NCI-H1092 treated with DMSO at 0.1 percent for 48 hours (cell line): Measurements from ENCODE around the gene WFDC10B.
"Not testable (repeated sequence)": the region's sequence is repeated elsewhere in the genome, so short reads cannot be mapped to it uniquely, and the experiment has no call there.

Experiments used
- DNase-seq: peaks from one replicate; lab custom pipeline; 2025; lab: John Stamatoyannopoulos, UW

The WFDC10B gene

GRCh38 chr20:45704969-45705637 is at the start of gene WFDC10B:
TSS of gene WFDC10B (minus strand) at chr20:45705019. CDS start at chr20:45685992, 19,027 bp downstream.
- no peak for DNase-seq

DNA sequence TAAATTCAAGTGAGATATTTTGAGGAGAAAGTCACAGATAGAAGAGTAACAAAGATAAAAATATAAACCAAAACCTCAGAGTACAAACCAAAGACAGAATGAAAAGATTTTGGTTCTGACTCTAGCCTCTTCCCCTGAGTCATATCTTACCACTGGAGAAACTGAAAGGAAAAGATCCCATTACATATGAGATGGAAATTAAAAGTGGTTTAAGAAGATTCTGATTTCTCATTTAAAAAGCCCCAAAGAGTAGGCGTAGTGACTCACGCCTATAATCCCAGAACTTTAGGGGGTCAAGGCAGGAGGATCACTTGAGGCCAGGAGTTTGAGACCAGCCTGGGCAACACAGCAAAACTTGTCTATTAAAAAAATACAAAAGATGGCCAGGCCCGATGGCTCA is 47.9 kb upstream of the WFDC10B start:
- no peak for DNase-seq

GRCh38 chr20:45751721-45752120 is 46.9 kb upstream of the WFDC10B start:
- DNase-seq: no peak

- no peak for DNase-seq
These were observed 40.2 kb upstream of the WFDC10B start for GRCh38 chr20:45745015-45745414.

DNA sequence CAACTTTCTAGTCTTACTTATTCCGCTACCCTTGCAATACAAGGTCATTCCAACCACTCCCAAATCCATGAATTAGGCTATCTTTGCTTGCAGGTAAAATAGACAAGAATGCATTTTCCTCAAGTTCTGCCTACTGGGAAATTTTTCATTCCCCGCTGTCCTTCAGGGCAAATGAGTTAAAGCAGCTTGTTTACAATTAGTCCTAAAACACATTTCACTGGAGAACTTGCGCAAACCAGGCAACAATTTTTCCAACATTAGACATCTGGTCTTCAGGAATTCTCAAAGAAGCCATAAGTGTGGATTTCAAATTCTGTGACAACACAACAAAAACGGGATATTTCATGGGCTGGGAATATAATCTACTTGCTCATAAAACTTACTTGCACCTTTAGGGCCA is 37.8 kb upstream of the WFDC10B start:
- DNase-seq: no peak

DNA sequence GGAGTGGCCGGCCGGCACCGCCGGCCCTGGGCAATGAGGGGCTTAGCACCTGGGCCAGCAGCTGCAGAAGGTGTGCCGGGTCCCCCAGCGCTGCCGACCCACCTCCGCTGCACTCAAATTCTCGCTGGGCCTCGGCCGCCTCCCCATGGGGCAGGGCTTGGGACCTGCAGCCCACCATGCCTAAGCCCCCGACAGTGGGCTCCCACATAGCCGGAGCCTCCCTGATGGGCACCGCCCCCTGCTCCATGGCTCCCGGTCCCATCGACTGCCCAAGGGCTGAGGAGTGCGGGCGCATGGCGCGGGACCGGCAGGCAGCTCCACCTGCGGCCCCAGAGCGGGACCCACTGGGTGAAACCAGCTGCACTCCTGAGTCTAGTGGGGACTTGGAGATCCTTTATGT is 31.2 kb upstream of the WFDC10B start:
- DNase-seq: no peak

GRCh38 chr20:45735552-45735951 is 30.7 kb upstream of the WFDC10B start:
- DNase-seq: no peak

DNA sequence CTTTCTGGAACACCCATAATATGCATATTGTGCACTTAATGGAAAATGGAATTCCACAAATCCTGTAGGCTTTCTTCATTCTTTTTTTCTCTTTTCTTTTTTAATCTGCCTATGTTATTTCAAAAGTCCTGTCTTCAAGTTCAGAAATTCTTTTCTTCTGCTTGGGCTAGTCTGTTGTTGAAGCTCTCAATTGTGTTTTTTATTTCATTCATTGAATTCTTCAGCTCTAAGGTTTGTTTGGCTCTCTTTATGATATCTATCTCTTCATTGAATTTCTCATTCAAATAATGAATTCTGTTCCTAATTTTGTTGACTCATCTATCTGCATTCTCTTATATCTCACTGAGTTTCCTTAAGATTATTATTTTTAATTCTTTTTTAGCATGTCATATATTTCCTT is 27.4 kb upstream of the WFDC10B start:
- no peak for DNase-seq

GRCh38 chr20:45727044-45727443 is 22.2 kb upstream of the WFDC10B start:
- no peak for DNase-seq

DNA sequence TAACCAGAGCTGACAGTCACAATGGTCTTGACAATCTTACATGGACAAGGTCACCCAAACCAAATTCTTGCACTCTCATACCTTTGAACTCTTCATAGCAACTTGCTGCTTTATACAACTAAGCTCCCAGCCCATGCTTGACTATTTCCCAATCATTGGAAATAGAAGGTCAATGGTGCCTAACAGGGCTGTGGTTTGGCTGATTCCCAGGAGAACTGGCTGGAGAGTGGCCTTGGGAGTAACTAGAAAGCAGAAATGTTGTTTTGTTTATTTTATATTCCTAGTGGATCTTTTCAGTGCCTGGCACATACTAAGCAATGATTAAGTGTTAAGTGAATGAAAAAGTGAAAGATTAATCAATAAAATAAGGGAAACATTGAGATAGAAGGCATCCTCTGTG is 20.3 kb upstream of the WFDC10B start:
- no peak for DNase-seq

- DNase-seq: no peak
These were observed 17.2 kb upstream of the WFDC10B start, which contains the start of gene SPINT4 for GRCh38 chr20:45722047-45722446. TSS of gene SPINT4 (plus strand) at chr20:45722347. CDS start at chr20:45722368, 21 bp downstream.

DNA sequence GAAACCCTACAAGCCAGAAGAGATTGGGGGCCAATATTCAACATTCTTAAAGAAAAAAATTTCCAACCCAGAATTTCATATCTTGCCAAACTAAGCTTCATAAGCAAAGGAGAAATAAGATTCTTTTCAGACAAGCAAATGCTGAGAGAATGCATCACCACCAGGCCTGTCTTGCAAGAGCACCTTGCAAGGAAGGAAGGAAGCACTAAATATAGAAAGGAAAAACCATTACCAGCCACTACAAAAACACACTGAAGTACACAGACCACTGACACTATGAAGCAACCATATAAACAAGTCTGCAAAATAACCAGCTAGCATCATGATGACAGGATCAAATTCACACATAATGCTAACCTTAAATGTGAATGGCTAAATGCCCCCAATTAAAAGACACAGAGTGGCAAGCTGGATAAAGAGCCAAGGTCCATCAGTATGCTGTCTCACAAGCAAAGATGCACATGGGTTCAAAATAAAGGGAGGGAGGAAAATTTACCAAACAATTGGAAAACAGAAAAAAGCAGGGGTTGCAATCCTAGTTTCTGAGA is 11.4 kb upstream of the WFDC10B start:
- not testable (repeated sequence) for DNase-seq

GRCh38 chr20:45701873-45702272 is 2.9 kb downstream of the WFDC10B start, which contains the start of gene WFDC13:
TSS of gene WFDC13 (plus strand) at chr20:45702038. CDS start at chr20:45702124, 86 bp downstream.
- DNase-seq: no peak

GRCh38 chr20:45701104-45701503 is 3.7 kb downstream of the WFDC10B start:
- DNase-seq: no peak

DNA sequence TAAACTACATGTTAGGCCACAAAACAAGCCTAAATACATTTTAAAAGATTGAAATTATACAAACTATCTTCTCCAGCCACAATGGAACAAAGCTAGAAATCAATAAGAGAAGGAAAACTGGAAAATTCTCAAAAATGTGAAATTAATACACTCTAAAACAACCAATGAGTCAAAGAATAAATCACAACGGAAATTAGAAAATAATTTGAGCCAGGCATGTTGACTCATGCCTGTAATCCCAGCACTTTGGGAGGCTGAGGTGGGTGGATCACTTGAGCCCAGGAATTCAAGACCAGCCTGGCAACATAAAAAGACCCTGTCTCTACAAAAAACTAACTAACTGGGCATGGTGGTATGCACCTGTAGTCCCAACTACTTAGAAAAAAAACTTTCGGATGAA is 9.3 kb downstream of the WFDC10B start:
- DNase-seq: no peak

DNA sequence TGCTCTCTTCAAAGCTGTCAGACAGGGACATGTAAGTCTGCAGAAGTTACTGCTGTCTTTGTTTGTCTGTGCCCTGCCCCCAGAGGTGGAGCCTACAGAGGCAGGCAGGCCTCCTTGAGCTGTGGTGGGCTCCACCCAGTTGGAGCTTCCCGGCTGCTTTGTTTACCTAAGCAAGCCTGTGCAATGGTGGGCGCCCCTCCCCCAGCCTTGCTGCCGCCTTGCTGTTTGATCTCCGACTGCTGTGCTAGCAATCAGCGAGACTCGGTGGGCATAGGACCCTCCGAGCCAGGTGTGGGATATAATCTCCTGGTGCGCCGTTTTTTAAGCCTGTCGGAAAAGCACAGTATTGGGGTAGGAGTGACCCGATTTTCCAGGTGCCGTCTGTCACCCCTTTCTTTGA is 11.5 kb downstream of the WFDC10B start:
- not testable (repeated sequence) for DNase-seq

GRCh38 chr20:45685896-45686295 is 18.9 kb downstream of the WFDC10B start:
- no peak for DNase-seq

DNA sequence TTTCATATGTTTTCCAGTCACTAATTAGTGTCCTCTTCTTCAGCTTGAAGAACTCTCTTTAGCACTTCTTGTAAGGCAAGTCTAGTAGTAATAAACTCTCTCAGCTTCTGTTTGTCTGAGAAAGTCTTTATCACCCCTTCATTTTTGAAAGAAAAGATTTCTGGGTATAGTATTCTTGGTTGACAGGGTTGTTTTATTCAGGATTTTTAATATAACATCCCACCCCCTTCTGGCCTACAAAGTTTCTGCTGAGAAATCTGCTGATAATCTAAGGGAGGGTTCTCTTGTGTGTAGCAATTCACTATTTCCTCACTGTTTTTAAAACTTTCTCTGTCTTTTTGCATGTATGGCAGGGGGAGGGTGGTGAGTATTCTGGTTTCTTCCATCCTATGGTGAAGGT is 25.2 kb downstream of the WFDC10B start:
- DNase-seq: no peak

- DNase-seq: no peak
These were observed 32.1 kb downstream of the WFDC10B start for GRCh38 chr20:45672765-45673164.

DNA sequence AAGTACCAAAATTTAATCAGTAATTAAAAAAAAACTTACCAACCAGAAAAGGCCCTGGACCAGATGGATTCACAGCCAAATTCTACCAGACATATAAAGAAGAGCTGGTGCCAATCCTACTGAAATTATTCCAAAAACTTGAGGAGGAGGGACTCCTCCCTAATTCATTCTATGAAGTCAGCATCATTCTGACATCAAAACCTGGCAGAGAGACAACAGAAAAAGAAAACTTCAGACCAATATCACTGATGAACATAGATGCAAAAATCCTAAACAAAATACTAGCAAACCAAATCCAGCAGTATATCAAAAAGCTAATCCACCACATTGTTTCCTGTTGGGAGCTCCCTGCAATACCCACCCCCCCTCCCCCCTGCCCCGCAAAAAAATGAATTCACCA is 34.7 kb downstream of the WFDC10B start, which contains the start of gene WFDC11:
Gene WFDC11 (minus strand): TSS at position 101 of the 400 bp plus-strand sequence. CDS start 19,639 bp downstream, outside the sequence.
- no peak for DNase-seq

- DNase-seq: not testable (repeated sequence)
These were observed 47.8 kb downstream of the WFDC10B start for GRCh38 chr20:45657038-45657437.

GRCh38 chr20:45651726-45652125 is 53.1 kb downstream of the WFDC10B start:
- not testable (repeated sequence) for DNase-seq

DNA sequence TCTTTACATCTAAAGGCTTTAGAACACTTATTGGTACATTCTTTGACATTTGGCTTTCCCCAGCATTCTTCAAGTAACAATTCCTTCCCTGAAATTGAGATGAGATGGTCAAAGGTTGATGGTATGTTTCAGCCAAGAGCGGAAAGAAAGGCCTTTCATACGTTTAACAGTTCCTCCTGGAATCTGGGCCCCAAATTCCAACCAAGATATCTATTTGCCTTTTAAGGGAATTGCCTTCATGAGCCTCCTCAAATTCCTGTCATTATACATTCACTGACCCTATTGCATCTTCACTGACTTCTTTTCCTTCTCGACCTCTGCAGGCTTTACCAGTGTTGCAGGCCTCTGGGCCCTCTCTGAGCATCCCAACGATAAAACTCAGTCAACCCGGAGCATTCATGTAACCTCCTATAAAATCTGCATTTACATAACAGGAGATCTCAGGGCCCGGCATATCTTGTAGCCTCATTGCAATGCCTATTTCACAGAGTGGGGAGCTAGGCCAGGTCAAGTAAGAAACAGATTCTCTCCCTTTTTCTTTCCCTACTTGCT is 55.4 kb downstream of the WFDC10B start:
- DNase-seq: no peak
